NCI-H2107 (cell line): Measurements from ENCODE around the gene GABBR2.
A peak's percentile ranks its signal among the peaks of the same experiment; 100 is the strongest.

Experiments used
- DNase-seq: peaks from one replicate; lab custom pipeline; 2025; lab: John Stamatoyannopoulos, UW

GABBR2 gene

DNA sequence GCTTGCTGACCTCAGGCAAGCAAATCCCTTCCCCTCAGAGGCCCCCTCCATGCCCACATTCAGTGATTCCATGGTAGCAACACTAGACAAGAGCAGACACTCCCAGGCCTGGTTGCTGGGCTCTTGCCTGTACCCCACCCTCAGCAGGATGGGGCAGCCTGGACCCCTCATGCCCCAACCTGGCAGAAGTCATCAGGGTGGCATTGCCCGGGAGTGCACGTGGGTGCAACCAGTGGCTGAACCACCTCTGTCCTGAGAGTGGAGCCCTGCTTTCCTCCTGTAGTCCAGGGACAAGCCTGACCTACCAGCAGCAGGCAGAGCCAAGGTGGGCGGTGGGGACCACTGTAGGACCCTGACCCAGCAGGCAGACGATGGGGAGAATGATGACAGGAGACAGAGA lies 387.5 kb downstream of the GABBR2 start:
- no peak for DNase-seq

- DNase-seq, result no peak
Measured at GRCh38 chr9:98318834-98319478, 389.8 kb downstream of the GABBR2 start.

GRCh38 chr9:98318041-98318790 lies 390.5 kb downstream of the GABBR2 start:
- no peak for DNase-seq

DNA sequence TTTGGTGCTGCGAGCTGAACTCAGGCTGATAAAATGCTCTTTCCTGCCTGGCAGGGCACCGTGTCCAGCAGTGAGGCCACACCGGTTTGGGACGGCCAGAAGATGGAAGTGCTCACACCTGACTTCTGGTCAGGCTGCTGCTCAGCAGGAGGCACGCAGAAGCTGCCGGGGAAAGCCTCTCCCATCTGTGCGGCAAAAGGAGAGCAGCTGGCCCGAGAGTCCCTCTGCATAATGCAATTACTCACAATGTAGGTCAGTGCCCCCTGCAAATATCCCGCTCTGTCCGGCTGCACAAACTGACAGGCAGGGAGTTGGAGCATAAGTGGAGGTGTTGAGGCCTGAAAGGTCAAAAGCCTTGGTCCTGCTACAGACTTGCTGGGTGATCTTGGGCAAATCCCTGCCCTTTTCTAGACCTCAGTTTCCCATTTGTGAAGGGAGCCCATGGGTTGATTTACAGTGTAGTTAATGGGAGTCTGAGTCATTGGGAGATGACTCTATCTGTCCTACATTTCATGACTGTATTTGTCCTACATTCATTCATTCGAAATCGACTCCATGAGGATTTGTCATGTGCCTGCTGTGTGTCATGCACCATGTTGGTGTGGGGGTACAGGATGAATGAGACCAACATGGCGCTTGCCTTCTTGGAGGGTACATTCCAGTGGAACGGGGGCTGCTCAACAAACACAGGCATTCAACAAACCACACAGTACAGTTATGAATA lies 391.4 kb downstream of the GABBR2 start:
- DNase-seq, result no peak

GRCh38 chr9:98316445-98317133 lies 392.1 kb downstream of the GABBR2 start:
- no peak for DNase-seq

GRCh38 chr9:98315551-98316060 lies 393.1 kb downstream of the GABBR2 start:
- peak; percentile 51 for DNase-seq

GRCh38 chr9:98315067-98315453 lies 393.7 kb downstream of the GABBR2 start:
- no peak for DNase-seq

- no peak for DNase-seq
Measured at GRCh38 chr9:98314381-98315066, 394.2 kb downstream of the GABBR2 start.

DNA sequence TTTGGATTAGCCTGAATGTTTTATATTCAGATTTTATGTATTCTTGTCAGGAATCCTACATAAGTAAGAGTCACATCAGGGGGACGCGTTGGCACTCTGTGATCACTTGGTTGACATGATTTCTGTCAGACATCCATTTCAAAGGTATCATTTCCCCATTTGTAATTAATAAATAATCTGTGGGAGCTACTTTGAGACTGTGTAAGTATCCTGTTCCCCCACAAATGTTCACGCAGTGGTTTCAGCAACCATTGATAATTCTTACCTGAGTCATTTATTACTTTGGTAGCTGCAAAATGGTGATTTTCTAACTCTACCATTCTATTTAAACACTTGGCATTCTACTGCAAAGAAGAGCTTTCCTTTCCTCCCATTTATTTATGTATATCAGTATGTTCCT lies 396.4 kb downstream of the GABBR2 start:
- no peak for DNase-seq

GRCh38 chr9:98311541-98311940 lies 397.2 kb downstream of the GABBR2 start:
- DNase-seq, result no peak

GRCh38 chr9:98310752-98311392 lies 397.9 kb downstream of the GABBR2 start:
- DNase-seq, result no peak

DNA sequence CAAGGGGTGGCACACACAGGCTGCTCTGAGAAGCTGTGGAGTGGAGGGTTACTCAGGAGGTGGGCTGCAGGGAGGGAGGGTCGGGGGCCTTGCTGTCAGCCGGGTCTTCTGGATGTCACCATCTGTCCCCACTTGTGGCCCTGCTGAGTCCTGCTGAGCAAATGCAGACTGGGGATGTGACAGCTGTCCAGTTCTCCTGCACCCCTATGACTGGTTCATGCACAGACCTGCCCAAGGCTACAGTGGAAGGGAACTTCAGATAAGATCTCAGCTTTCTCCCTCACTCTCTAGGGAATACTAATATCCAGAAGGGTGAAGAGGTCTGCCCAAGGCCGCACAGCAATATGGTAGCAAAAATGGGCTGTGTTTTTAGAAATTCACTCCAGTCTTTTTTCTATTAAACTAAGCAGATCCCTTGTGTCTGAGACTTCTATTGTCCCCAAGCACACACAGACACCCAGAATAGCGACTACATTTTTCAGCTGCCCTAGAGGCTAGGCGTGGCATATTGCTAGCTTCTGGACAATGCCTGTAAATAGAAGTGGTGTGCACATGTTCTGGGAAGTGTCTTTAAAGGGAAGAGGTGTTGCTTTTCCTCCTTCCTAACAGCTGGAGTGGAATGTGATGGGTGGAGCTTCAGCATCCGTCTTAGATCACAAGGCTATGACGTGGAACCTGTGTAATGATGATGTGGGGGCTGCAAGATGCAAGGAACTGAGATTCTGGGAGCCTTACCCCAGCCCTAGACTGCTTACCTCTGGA lies 402.2 kb downstream of the GABBR2 start:
- DNase-seq, result no peak

DNA sequence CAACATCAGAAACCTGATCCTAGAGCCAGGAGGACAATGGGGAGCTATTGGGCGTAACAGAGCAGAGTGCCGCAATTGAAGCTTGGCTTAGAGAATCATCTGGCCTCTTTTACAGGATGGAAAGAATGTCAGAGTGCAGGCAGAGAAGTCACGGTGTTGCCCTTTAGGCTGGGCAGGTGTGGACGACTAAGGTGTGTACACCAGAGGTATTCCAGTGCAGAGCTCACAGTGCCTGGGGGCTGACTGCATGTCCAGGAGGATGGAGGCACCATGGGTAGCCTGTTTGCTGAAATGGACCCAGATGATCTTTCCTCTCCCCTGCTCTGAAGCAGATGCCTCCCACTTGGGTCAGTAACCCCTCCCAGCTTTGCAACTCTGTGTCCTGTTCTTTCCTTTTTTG lies 404.4 kb downstream of the GABBR2 start:
- DNase-seq, result no peak

DNA sequence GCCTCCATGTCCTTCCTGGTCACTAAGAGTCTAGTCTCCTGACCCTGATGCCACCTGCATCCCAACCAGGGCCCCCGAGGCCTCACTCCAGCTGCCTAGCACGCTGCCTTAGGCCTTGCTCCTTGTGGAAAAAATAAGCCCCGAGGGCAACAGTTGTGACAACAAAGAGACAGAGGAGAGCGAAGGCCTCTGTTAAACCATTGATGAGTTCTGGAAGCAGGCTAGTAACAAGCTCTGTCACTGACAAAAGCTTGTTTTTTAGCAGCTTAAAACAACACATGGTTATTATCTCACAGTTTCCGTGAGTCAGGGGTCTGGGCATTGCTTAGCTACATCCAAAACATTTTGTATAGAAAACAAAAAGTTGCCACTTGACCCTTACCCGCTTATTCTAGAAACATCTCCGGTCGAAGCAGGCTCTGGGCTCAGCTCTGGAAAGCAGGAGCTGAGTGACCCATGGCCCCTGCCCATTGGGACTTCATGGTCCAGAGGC lies 405.1 kb downstream of the GABBR2 start:
- no peak for DNase-seq

- no peak for DNase-seq
Measured at GRCh38 chr9:98302938-98303632, 405.6 kb downstream of the GABBR2 start.

- DNase-seq, result no peak
Measured at GRCh38 chr9:98302150-98302549, 406.6 kb downstream of the GABBR2 start.

- no peak for DNase-seq
Measured at GRCh38 chr9:98300611-98301010, 408.1 kb downstream of the GABBR2 start.

DNA sequence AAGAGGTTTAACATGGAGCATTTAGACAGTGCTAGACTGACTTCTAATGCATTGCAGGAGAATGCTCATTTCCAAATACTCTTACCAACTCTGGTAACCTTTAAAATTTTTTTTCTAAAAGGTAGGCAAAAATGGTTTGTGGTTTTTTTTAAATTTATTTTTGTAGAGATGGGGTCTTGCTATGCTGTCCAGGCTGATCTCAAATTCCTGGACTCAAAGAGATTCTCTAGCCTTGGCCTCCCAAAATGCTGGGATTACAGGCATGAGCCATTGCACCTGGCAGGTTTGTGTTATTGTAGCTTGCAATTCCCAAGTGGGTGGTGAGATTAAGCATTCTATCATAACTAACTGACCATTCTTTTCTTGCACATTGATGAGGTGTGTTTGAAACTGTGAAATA lies 410.3 kb downstream of the GABBR2 start:
- no peak for DNase-seq

DNA sequence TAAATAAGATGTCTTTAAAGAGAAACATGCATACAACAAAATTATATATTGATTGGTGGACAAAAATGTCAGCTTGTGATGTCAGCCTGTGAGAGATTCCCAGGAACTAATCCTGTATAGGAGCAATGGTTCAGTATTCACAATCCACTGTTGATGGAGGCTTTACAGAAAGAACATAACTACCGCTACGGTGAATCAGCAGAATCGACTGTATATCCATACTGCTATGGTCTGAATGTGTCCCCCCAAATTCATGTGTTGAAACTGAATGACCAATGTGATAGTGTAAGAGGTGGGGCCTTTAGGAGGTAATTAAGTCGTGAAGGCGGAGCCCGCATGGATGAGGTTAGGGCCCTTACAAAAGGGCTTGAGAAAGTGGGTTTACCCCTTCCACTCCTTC lies 412.9 kb downstream of the GABBR2 start:
- no peak for DNase-seq

- DNase-seq, result no peak
Measured at GRCh38 chr9:98291820-98292219, 416.9 kb downstream of the GABBR2 start.
